Measurements from ENCODE around the gene PDGFB.

The PDGFB gene

GRCh38 chr22:39178206-39179111, 66.3 kb downstream of the PDGFB start:
- no peak overlapping the region for H3K9ac ChIP-seq (ENCODE audit: low read length)
- no peaks in the 10 kb centered on the region for H4K20me1 ChIP-seq (ENCODE audit: insufficient read depth, low read length)
- no peaks in the 10 kb centered on the region for H3K36me3 ChIP-seq (replicated peaks; ENCODE audit: insufficient read depth, low read length)
- H3K27me3 ChIP-seq (replicated peaks; ENCODE audit: insufficient read depth, low read length): no peaks in the 10 kb centered on the region
- no peaks in the 10 kb centered on the region for H3K9me2 ChIP-seq (replicated peaks; ENCODE audit: insufficient read depth, low read length)
- TF ChIP-seq CTCF (IDR thresholded peaks at IDR 0.05; ENCODE audit: low read length): no peak
- H2AFZ ChIP-seq (ENCODE audit: low read length): no peak overlapping the region
- H3K4me3 ChIP-seq (ENCODE audit: low read length): no peak overlapping the region
- no peaks in the 10 kb centered on the region for H3K79me2 ChIP-seq (ENCODE audit: low read length)
- no peaks in the 10 kb centered on the region for H3F3A ChIP-seq (ENCODE audit: insufficient read depth, low read length)
- no peak overlapping the region for H3K4me2 ChIP-seq (ENCODE audit: low read depth, low read length)
- H3K4me1 ChIP-seq (ENCODE audit: low read length): no peaks in the 10 kb centered on the region
- no peaks in the 10 kb centered on the region for H3K9me3 ChIP-seq (replicated peaks; ENCODE audit: insufficient read depth, low read length)
- no peak for DNase-seq
- H3K27ac ChIP-seq (ENCODE audit: low read length): no peak overlapping the region

- H3K9ac ChIP-seq (ENCODE audit: low read length): no peak overlapping the region
- no peaks in the 10 kb centered on the region for H4K20me1 ChIP-seq (ENCODE audit: insufficient read depth, low read length)
- H3K36me3 ChIP-seq (replicated peaks; ENCODE audit: insufficient read depth, low read length): no peaks in the 10 kb centered on the region
- no peaks in the 10 kb centered on the region for H3K4me1 ChIP-seq (ENCODE audit: low read length)
- H3K27me3 ChIP-seq (replicated peaks; ENCODE audit: insufficient read depth, low read length): no peaks in the 10 kb centered on the region
- H2AFZ ChIP-seq (ENCODE audit: low read length): no peak overlapping the region
- no peaks in the 10 kb centered on the region for H3K9me2 ChIP-seq (replicated peaks; ENCODE audit: insufficient read depth, low read length)
- TF ChIP-seq CTCF (IDR thresholded peaks at IDR 0.05; ENCODE audit: low read length) (no peak), EZH2phosphoT487 (IDR thresholded peaks at IDR 0.05; ENCODE audit: low read length) (no peak), EZH2 (optimal IDR thresholded peaks at IDR 0.05; ENCODE audit: low read depth, low read length) (no peak)
- no peak overlapping the region for H3K27ac ChIP-seq (ENCODE audit: low read length)
- no peaks in the 10 kb centered on the region for H3K79me2 ChIP-seq (ENCODE audit: low read length)
- no peak for DNase-seq
- H3K9me3 ChIP-seq (replicated peaks; ENCODE audit: insufficient read depth, low read length): no peaks in the 10 kb centered on the region
- no peaks in the 10 kb centered on the region for H3F3A ChIP-seq (ENCODE audit: insufficient read depth, low read length)
- no peak overlapping the region for H3K4me2 ChIP-seq (ENCODE audit: low read depth, low read length)
- H3K4me3 ChIP-seq (ENCODE audit: low read length): no peak overlapping the region
Measured at GRCh38 chr22:39177791-39178190, 67.0 kb downstream of the PDGFB start.

GRCh38 chr22:39177456-39177775, 67.4 kb downstream of the PDGFB start:
- no peak overlapping the region for H3K9ac ChIP-seq (ENCODE audit: low read length)
- no peaks in the 10 kb centered on the region for H3K36me3 ChIP-seq (replicated peaks; ENCODE audit: insufficient read depth, low read length)
- no peaks in the 10 kb centered on the region for H4K20me1 ChIP-seq (ENCODE audit: insufficient read depth, low read length)
- no peak overlapping the region for H3K27ac ChIP-seq (ENCODE audit: low read length)
- no peaks in the 10 kb centered on the region for H3K9me3 ChIP-seq (replicated peaks; ENCODE audit: insufficient read depth, low read length)
- no peak for TF ChIP-seq EZH2phosphoT487 (IDR thresholded peaks at IDR 0.05; ENCODE audit: low read length)
- no peak for TF ChIP-seq EZH2 (optimal IDR thresholded peaks at IDR 0.05; ENCODE audit: low read depth, low read length)
- no peak for TF ChIP-seq CTCF (IDR thresholded peaks at IDR 0.05; ENCODE audit: low read length)
- no peak overlapping the region for H2AFZ ChIP-seq (ENCODE audit: low read length)
- no peak overlapping the region for H3K4me3 ChIP-seq (ENCODE audit: low read length)
- H3K4me1 ChIP-seq (ENCODE audit: low read length): no peaks in the 10 kb centered on the region
- H3K9me2 ChIP-seq (replicated peaks; ENCODE audit: insufficient read depth, low read length): no peaks in the 10 kb centered on the region
- H3F3A ChIP-seq (ENCODE audit: insufficient read depth, low read length): no peaks in the 10 kb centered on the region
- no peak overlapping the region for H3K4me2 ChIP-seq (ENCODE audit: low read depth, low read length)
- DNase-seq: no peak
- no peaks in the 10 kb centered on the region for H3K27me3 ChIP-seq (replicated peaks; ENCODE audit: insufficient read depth, low read length)
- no peaks in the 10 kb centered on the region for H3K79me2 ChIP-seq (ENCODE audit: low read length)

Data from MM.1S (cell line).